Spleen (tissue), 7 donors: ENCODE measurements around the gene USB1.

Source experiments
- POLR2A ChIP-seq, 3 donors: fragments of 450-650 bp; IDR thresholded peaks; one replicate each; pipeline ENCODE4 v1.5.1; 2017; ENCODE audit warnings: antibody characterized with exemption in 3 of 3, mild to moderate bottlenecking in 1 of 3
- POLR2AphosphoS5 ChIP-seq, 3 donors: sonication (generic); formaldehyde crosslinking; IDR thresholded peaks; one replicate each; pipeline ENCODE4 v1.5.1; 2017; ENCODE audit warnings: antibody characterized with exemption in 3 of 3
- TF ChIP-seq, protein P1 (sequence below), 11 experiments: fragments of 200-600 bp in 7 of 11; fragments of 450-650 bp in 4 of 11; sonication (generic) in 4 of 11; IDR thresholded peaks in 8 of 11; conservative IDR thresholded peaks in 3 of 11; 1 replicate in 7 of 11; 2 replicates in 4 of 11; pipeline versions ENCODE4 v1.4.0 to v1.8.0; 2016 to 2021; ENCODE audit warnings: antibody characterized with exemption in 11 of 11, inconsistent platforms in 4 of 11, mild to moderate bottlenecking in 1 of 11
- donor health status: DM: no; HTN: no; CAD: no; lungs with moderate emphysema.
- donor health status: DM: no; HTN: no; CAD: no.
- donor health status: DM: no; HTN: no; CAD: no.

DNA sequence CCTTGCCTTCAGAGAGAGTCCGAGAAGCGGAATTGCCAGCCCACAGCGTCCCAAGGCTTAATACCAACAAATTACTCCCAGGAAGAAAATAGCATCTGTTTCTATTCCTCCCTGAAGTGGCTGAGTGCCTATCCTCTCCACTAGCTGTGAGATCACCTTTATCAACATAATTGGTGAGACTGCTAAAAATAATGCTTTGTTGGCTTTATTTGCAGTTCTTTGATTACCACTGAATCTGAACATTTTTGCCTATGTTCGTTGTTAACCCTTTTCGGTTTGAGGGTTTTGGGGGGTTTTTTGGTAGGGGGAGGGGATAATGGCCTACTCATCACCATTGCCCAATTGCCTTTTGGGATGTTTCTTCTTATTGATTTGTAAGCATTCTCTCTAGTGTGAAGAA lies 55.4 kb downstream of the USB1 start:
- TF ChIP-seq POLR2AphosphoS5 (IDR thresholded peaks at IDR 0.05), result no peak
- TF ChIP-seq, protein P1, sequence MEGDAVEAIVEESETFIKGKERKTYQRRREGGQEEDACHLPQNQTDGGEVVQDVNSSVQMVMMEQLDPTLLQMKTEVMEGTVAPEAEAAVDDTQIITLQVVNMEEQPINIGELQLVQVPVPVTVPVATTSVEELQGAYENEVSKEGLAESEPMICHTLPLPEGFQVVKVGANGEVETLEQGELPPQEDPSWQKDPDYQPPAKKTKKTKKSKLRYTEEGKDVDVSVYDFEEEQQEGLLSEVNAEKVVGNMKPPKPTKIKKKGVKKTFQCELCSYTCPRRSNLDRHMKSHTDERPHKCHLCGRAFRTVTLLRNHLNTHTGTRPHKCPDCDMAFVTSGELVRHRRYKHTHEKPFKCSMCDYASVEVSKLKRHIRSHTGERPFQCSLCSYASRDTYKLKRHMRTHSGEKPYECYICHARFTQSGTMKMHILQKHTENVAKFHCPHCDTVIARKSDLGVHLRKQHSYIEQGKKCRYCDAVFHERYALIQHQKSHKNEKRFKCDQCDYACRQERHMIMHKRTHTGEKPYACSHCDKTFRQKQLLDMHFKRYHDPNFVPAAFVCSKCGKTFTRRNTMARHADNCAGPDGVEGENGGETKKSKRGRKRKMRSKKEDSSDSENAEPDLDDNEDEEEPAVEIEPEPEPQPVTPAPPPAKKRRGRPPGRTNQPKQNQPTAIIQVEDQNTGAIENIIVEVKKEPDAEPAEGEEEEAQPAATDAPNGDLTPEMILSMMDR (IDR thresholded peaks at IDR 0.05 in 8 of 11, conservative IDR thresholded peaks at IDR 0.05 in 3 of 11), result no peak
- no peak for TF ChIP-seq POLR2A (IDR thresholded peaks at IDR 0.05)
